Tibial artery (tissue), 4 donors: ENCODE results near the gene SHCBP1.

Experiments
- DNase-seq, 2 donors: peaks; one replicate each; pipeline ENCODE4 v3.0.0-alpha.2; 2019
- H3K27ac ChIP-seq, 2 donors: fragments of 200-600 bp; sonication (generic) in 1 of 2; 1 replicate in 1 of 2; 2 replicates in 1 of 2; pipeline ENCODE4 v1.5.1; 2018 to 2019; ENCODE audit warnings: mild to moderate bottlenecking in 1 of 2
- H3K27me3 ChIP-seq, 2 donors: fragments of 200-600 bp; sonication (generic) in 1 of 2; one replicate each; pipeline versions ENCODE4 v1.5.1 to v1.6.0; 2016 to 2019
- H3K36me3 ChIP-seq, 3 donors: fragments of 200-600 bp; sonication (generic) in 2 of 3; one replicate each; pipeline ENCODE4 v1.5.1; 2016 to 2019; ENCODE audit warnings: mild to moderate bottlenecking in 2 of 3
- H3K4me1 ChIP-seq, 4 donors: fragments of 200-600 bp; sonication (generic) in 2 of 4; 1 replicate in 3 of 4; 2 replicates in 1 of 4; pipeline ENCODE4 v1.5.1; 2016 to 2019
- H3K4me3 ChIP-seq, 2 donors: fragments of 200-600 bp; sonication (generic) in 1 of 2; 1 replicate in 1 of 2; 2 replicates in 1 of 2; pipeline ENCODE4 v1.5.1; 2018 to 2019; ENCODE audit warnings: mild to moderate bottlenecking in 2 of 2
- H3K9me3 ChIP-seq, 3 donors: fragments of 200-600 bp; sonication (generic) in 1 of 3; one replicate each; pipeline ENCODE4 v1.5.1; 2016 to 2019
- intact Hi-C: fragments of 100-400 bp; cut with DNase I; formaldehyde crosslinking; loops from one replicate; pipeline ENCODE4 v1.15.0; 2023; ENCODE audit warnings: low total_unique reads
- TF ChIP-seq, protein P1 (sequence below), 2 experiments: fragments of 200-600 bp in 1 of 2; fragments of 450-650 bp in 1 of 2; IDR thresholded peaks; one replicate each; pipeline ENCODE4 v1.5.1; 2017 to 2019; ENCODE audit warnings: antibody characterized with exemption in 2 of 2, mild to moderate bottlenecking in 1 of 2, moderate library complexity in 1 of 2

Gene SHCBP1

DNA sequence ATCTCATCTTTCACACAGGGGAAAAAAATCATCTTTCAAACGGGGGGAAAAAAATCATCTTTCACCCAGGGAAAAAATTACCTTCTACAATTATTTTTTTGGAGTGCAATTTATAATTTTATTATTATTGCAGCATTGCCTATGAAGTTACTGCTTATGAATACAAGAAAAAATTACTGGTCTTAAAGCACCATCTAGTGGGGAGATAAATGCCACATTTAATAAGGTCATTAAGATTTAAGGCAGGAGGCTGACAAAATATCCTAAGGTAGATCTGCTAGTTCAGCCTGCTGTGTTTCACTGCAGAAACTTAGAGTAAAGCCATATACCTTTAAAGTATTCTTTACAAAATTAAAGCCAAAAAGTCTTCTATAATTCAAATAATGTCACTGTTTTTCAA lies 13.7 kb downstream of the SHCBP1 start:
- intact Hi-C loops: no loop called here
- Histone ChIP-seq H3K36me3 (no peaks in the 10 kb centered on the region), H3K4me1 (no peaks in the 10 kb centered on the region), H3K9me3 (no peaks in the 10 kb centered on the region), H3K27ac (no peak overlapping the region), H3K27me3 (no peaks in the 10 kb centered on the region), H3K4me3 (no peak overlapping the region)
- no peak for DNase-seq
- TF ChIP-seq, protein P1, sequence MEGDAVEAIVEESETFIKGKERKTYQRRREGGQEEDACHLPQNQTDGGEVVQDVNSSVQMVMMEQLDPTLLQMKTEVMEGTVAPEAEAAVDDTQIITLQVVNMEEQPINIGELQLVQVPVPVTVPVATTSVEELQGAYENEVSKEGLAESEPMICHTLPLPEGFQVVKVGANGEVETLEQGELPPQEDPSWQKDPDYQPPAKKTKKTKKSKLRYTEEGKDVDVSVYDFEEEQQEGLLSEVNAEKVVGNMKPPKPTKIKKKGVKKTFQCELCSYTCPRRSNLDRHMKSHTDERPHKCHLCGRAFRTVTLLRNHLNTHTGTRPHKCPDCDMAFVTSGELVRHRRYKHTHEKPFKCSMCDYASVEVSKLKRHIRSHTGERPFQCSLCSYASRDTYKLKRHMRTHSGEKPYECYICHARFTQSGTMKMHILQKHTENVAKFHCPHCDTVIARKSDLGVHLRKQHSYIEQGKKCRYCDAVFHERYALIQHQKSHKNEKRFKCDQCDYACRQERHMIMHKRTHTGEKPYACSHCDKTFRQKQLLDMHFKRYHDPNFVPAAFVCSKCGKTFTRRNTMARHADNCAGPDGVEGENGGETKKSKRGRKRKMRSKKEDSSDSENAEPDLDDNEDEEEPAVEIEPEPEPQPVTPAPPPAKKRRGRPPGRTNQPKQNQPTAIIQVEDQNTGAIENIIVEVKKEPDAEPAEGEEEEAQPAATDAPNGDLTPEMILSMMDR (IDR thresholded peaks at IDR 0.05): peak; percentile 32 to 42

GRCh38 chr16:46606231-46606630 lies 14.9 kb downstream of the SHCBP1 start:
- H3K4me3 ChIP-seq: no peak overlapping the region
- TF ChIP-seq, protein P1 (IDR thresholded peaks at IDR 0.05): no peak
- no peaks in the 10 kb centered on the region for H3K36me3 ChIP-seq
- intact Hi-C loops: no loop called here
- no peaks in the 10 kb centered on the region for H3K9me3 ChIP-seq
- no peak for DNase-seq
- no peaks in the 10 kb centered on the region for H3K27me3 ChIP-seq
- H3K4me1 ChIP-seq: no peaks in the 10 kb centered on the region
- H3K27ac ChIP-seq: no peak overlapping the region

DNA sequence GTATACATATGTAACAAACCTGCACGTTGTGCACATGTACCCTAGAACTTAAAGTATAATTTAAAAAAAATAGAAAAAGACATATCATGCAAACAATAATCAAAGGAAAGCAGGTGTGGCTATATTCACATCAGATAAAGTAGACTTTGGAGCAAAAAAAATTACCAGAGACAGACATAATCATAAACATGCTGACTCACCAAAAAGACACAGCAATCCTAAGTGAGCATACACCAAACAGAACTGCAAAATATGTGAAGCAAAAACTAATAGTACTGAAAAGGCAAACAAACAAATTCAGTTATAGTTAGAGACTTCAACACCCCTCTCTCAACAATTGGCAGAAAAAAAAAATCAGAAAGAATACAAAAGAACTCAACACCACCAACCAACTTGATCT lies 29.9 kb downstream of the SHCBP1 start:
- no peak for DNase-seq
- Histone ChIP-seq H3K4me1 (no peaks in the 10 kb centered on the region), H3K36me3 (no peaks in the 10 kb centered on the region), H3K27ac (no peak overlapping the region), H3K27me3 (no peaks in the 10 kb centered on the region), H3K9me3 (peaks cover 0 to 7% (median 4%) of the 10 kb centered on the region in 3 donors), H3K4me3 (no peak overlapping the region)
- TF ChIP-seq, protein P1 (IDR thresholded peaks at IDR 0.05): no peak
- intact Hi-C loops: no loop called here

- Histone ChIP-seq H3K27ac (no peak overlapping the region), H3K4me1 (no peaks in the 10 kb centered on the region), H3K4me3 (no peak overlapping the region), H3K9me3 (peaks cover 0 to 10% (median 9%) of the 10 kb centered on the region in 3 donors), H3K27me3 (no peaks in the 10 kb centered on the region), H3K36me3 (no peaks in the 10 kb centered on the region)
- TF ChIP-seq, protein P1 (IDR thresholded peaks at IDR 0.05): no peak
- DNase-seq: no peak
- intact Hi-C loops: no loop called here
Measured at GRCh38 chr16:46586011-46586577, 35.1 kb downstream of the SHCBP1 start.

DNA sequence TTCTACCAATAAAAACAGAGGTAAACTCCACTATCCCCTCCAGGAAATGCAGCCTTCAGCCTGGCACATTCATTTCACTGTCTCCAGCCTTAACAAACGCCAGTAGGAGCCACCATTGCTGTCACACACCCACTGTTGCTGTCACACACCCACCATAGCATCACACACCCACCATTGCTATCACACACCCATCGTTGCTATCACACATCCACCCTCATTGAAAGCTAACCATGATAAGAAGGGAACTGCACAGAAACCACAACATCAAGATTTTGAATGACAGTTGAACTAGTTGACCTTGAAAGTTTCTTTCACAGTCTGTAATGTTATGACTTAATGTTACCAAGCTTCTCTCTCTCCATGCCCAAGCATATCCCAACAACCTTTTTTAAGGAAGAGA lies 38.1 kb downstream of the SHCBP1 start:
- Histone ChIP-seq H3K9me3 (peaks cover 0 to 10% (median 9%) of the 10 kb centered on the region in 3 donors), H3K4me1 (no peaks in the 10 kb centered on the region), H3K27ac (no peak overlapping the region), H3K4me3 (no peak overlapping the region), H3K36me3 (no peaks in the 10 kb centered on the region), H3K27me3 (no peaks in the 10 kb centered on the region)
- no peak for DNase-seq
- TF ChIP-seq, protein P1 (IDR thresholded peaks at IDR 0.05): no peak
- intact Hi-C loops: no loop called here

GRCh38 chr16:46582313-46582712 lies 38.9 kb downstream of the SHCBP1 start:
- H3K36me3 ChIP-seq: no peaks in the 10 kb centered on the region
- no peak for DNase-seq
- intact Hi-C loops: no loop called here
- H3K4me3 ChIP-seq: no peak overlapping the region
- H3K27ac ChIP-seq: no peak overlapping the region
- H3K4me1 ChIP-seq: no peaks in the 10 kb centered on the region
- H3K27me3 ChIP-seq: no peaks in the 10 kb centered on the region
- TF ChIP-seq, protein P1 (IDR thresholded peaks at IDR 0.05): no peak
- peaks cover 0 to 10% (median 9%) of the 10 kb centered on the region in 3 donors for H3K9me3 ChIP-seq
